DOHH2 (cell line): ENCODE measurements around the gene PRKCZ.

Experiments used
- EZH2phosphoT487 ChIP-seq: fragments of 200-600 bp; sonication (generic); IDR thresholded peaks from 2 replicates; pipeline ENCODE4 v1.6.1; 2017; ENCODE audit warnings: borderline replicate concordance, mild to moderate bottlenecking, antibody characterized with exemption, low read length, moderate library complexity, mixed read lengths
- TF ChIP-seq, protein P1 (sequence below): fragments of 200-600 bp; sonication (generic); IDR thresholded peaks from one replicate; pipeline ENCODE4 v1.5.1; 2014; ENCODE audit warnings: antibody characterized with exemption, mild to moderate bottlenecking, low read depth, low read length; ENCODE audit not compliant: poor library complexity, severe bottlenecking

DNA sequence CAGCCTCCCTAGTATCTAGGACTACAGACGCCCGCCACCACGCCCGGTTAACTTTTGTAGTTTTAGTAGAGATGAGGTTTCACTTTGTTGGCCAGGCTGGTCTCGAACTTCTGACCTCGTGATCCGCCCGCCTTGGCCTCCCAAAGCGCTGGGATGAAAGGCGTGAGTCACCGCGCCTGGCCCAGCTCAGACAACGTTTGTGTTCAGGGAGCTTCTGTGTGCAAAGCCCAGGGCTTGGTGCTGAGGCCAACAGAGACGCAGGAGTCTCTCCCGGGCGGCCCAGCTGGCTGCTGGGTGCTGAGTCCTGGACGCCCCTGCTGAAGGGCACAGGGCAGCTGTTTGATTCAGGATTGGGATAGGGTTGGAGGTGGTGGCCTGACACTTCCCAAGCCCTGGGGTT lies 3.0 kb downstream of the PRKCZ start:
- TF ChIP-seq, protein P1, sequence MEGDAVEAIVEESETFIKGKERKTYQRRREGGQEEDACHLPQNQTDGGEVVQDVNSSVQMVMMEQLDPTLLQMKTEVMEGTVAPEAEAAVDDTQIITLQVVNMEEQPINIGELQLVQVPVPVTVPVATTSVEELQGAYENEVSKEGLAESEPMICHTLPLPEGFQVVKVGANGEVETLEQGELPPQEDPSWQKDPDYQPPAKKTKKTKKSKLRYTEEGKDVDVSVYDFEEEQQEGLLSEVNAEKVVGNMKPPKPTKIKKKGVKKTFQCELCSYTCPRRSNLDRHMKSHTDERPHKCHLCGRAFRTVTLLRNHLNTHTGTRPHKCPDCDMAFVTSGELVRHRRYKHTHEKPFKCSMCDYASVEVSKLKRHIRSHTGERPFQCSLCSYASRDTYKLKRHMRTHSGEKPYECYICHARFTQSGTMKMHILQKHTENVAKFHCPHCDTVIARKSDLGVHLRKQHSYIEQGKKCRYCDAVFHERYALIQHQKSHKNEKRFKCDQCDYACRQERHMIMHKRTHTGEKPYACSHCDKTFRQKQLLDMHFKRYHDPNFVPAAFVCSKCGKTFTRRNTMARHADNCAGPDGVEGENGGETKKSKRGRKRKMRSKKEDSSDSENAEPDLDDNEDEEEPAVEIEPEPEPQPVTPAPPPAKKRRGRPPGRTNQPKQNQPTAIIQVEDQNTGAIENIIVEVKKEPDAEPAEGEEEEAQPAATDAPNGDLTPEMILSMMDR, result no peak
- TF ChIP-seq EZH2phosphoT487, result no peak
